Neural crest cell (in vitro differentiated cells): ENCODE results near the gene BTG3. TPM values are rescaled to one million over a fixed set of nuclear protein-coding genes. Genes with fewer than 3 reads are reported as not detected.

Experiments
- DNase-seq: peaks from one replicate; pipeline ENCODE4 v3.0.0; 2021; ENCODE audit warnings: low read depth, mixed read lengths, low spot score
- H3K27ac Mint-ChIP-seq: one replicate; pipeline ENCODE4 v1.8.0; 2021; ENCODE audit warnings: mild to moderate bottlenecking, mixed read lengths; ENCODE audit not compliant: unreplicated experiment
- H3K27me3 Mint-ChIP-seq: 2 replicates; pipeline ENCODE4 v1.8.0; 2021; ENCODE audit warnings: low read depth, mild to moderate bottlenecking, mixed read lengths
- H3K36me3 Mint-ChIP-seq: 2 replicates; pipeline ENCODE4 v1.8.0; 2021; ENCODE audit warnings: low read depth, mild to moderate bottlenecking, mixed read lengths
- H3K4me1 Mint-ChIP-seq: 2 replicates; pipeline ENCODE4 v1.8.0; 2021; ENCODE audit warnings: mixed read lengths
- H3K4me3 Mint-ChIP-seq: one replicate; pipeline ENCODE4 v1.8.0; 2021; ENCODE audit warnings: mild to moderate bottlenecking, mixed read lengths
- H3K9me3 Mint-ChIP-seq: 2 replicates; pipeline ENCODE4 v1.8.0; 2021; ENCODE audit warnings: mixed read lengths
- CTCF ChIP-seq: fragments of 200-600 bp; sonication (generic); conservative IDR thresholded peaks from 2 replicates; pipeline ENCODE4 v1.5.0; 2021; ENCODE audit warnings: antibody characterized with exemption, mild to moderate bottlenecking
- total RNA-seq: library from RNA; stranded (reverse); gene quantifications from 2 replicates; pipeline ENCODE4 v1.2.1, GENCODE V29; 2021

Gene BTG3
- total RNA-seq, 1 donor from 2014 or later, result 39.4 TPM

- H3K36me3 Mint-ChIP-seq, result peaks cover 20% of the 10 kb centered on the region
- H3K4me1 Mint-ChIP-seq, result no peaks in the 10 kb centered on the region
- no peak overlapping the region for H3K4me3 Mint-ChIP-seq
- H3K27ac Mint-ChIP-seq, result no peak overlapping the region
- no peaks in the 10 kb centered on the region for H3K9me3 Mint-ChIP-seq
- H3K27me3 Mint-ChIP-seq, result no peaks in the 10 kb centered on the region
- no peak for TF ChIP-seq CTCF
- DNase-seq, result no peak
These were observed 22.3 kb downstream of the BTG3 start for GRCh38 chr21:17590430-17590829.

GRCh38 chr21:17585875-17586450 lies 26.7 kb downstream of the BTG3 start:
- Mint-ChIP-seq H3K36me3 (peaks cover 10% of the 10 kb centered on the region), H3K4me3 (no peak overlapping the region), H3K27me3 (no peaks in the 10 kb centered on the region), H3K9me3 (peaks cover 2% of the 10 kb centered on the region), H3K27ac (no peak overlapping the region), H3K4me1 (no peaks in the 10 kb centered on the region)
- DNase-seq, result no peak
- TF ChIP-seq CTCF, result peak; percentile 86

GRCh38 chr21:17583898-17584297 lies 28.8 kb downstream of the BTG3 start:
- H3K4me1 Mint-ChIP-seq, result no peaks in the 10 kb centered on the region
- no peak for DNase-seq
- H3K9me3 Mint-ChIP-seq, result peaks cover 2% of the 10 kb centered on the region
- H3K4me3 Mint-ChIP-seq, result no peak overlapping the region
- no peaks in the 10 kb centered on the region for H3K27me3 Mint-ChIP-seq
- no peak for TF ChIP-seq CTCF
- no peak overlapping the region for H3K27ac Mint-ChIP-seq
- H3K36me3 Mint-ChIP-seq, result peaks cover 9% of the 10 kb centered on the region

- Mint-ChIP-seq H3K9me3 (peaks cover 2% of the 10 kb centered on the region), H3K36me3 (peaks cover 8% of the 10 kb centered on the region), H3K4me3 (no peak overlapping the region), H3K27me3 (no peaks in the 10 kb centered on the region), H3K27ac (no peak overlapping the region), H3K4me1 (no peaks in the 10 kb centered on the region)
- TF ChIP-seq CTCF, result no peak
- no peak for DNase-seq
These were observed 32.4 kb downstream of the BTG3 start for GRCh38 chr21:17580319-17580718.

- no peak for TF ChIP-seq CTCF
- Mint-ChIP-seq H3K27ac (no peak overlapping the region), H3K4me1 (no peaks in the 10 kb centered on the region), H3K9me3 (no peaks in the 10 kb centered on the region), H3K36me3 (peaks cover 5% of the 10 kb centered on the region), H3K4me3 (no peak overlapping the region), H3K27me3 (no peaks in the 10 kb centered on the region)
- DNase-seq, result no peak
These were observed 33.8 kb downstream of the BTG3 start for GRCh38 chr21:17578876-17579275.

GRCh38 chr21:17578162-17578561 lies 34.5 kb downstream of the BTG3 start:
- Mint-ChIP-seq H3K4me1 (no peaks in the 10 kb centered on the region), H3K9me3 (no peaks in the 10 kb centered on the region), H3K27ac (no peak overlapping the region), H3K27me3 (no peaks in the 10 kb centered on the region), H3K36me3 (peaks cover 5% of the 10 kb centered on the region), H3K4me3 (no peak overlapping the region)
- no peak for TF ChIP-seq CTCF
- no peak for DNase-seq
